Ishikawa (cell line): ENCODE measurements around the gene FSIP1.

Experiments
- CEBPB ChIP-seq: IDR thresholded peaks from 2 replicates; pipeline ENCODE4 v1.6.1; 2012
- CREB1 ChIP-seq: IDR thresholded peaks from 2 replicates; pipeline ENCODE4 v1.6.1; 2012; ENCODE audit warnings: low read depth
- EGR1 ChIP-seq: IDR thresholded peaks from 2 replicates; pipeline ENCODE4 v1.6.1; 2012
- EP300 ChIP-seq: IDR thresholded peaks from 2 replicates; pipeline ENCODE4 v1.6.1; 2012; ENCODE audit warnings: borderline replicate concordance
- FOXM1 ChIP-seq: IDR thresholded peaks from 2 replicates; pipeline ENCODE4 v1.6.1; 2012; ENCODE audit warnings: low read depth, borderline replicate concordance
- NFIC ChIP-seq: IDR thresholded peaks from 2 replicates; pipeline ENCODE4 v1.6.1; 2012
- RAD21 ChIP-seq: IDR thresholded peaks from 2 replicates; pipeline ENCODE4 v1.6.1; 2012; ENCODE audit warnings: low read depth
- TAF1 ChIP-seq: IDR thresholded peaks from 2 replicates; pipeline ENCODE4 v1.6.1; 2012; ENCODE audit warnings: low read depth, mild to moderate bottlenecking
- TCF12 ChIP-seq: IDR thresholded peaks from 2 replicates; pipeline ENCODE4 v1.6.1; 2012; ENCODE audit warnings: low read depth
- TEAD4 ChIP-seq: IDR thresholded peaks from 2 replicates; pipeline ENCODE4 v1.6.1; 2012
- YY1 ChIP-seq: IDR thresholded peaks from 2 replicates; pipeline ENCODE4 v1.6.1; 2012; ENCODE audit warnings: low read depth
- ZBTB7A ChIP-seq: IDR thresholded peaks from 2 replicates; pipeline ENCODE4 v1.6.1; 2012; ENCODE audit warnings: low read depth
- TF ChIP-seq, protein P1 (sequence below): IDR thresholded peaks from 2 replicates; pipeline ENCODE4 v1.6.1; 2012; ENCODE audit warnings: low read depth, mild to moderate bottlenecking
- TF ChIP-seq, protein P2 (sequence below): IDR thresholded peaks from 2 replicates; pipeline ENCODE4 v1.6.1; 2012
- TF ChIP-seq, protein P3 (sequence below): IDR thresholded peaks from 2 replicates; pipeline ENCODE4 v1.6.1; 2012

The FSIP1 gene

DNA sequence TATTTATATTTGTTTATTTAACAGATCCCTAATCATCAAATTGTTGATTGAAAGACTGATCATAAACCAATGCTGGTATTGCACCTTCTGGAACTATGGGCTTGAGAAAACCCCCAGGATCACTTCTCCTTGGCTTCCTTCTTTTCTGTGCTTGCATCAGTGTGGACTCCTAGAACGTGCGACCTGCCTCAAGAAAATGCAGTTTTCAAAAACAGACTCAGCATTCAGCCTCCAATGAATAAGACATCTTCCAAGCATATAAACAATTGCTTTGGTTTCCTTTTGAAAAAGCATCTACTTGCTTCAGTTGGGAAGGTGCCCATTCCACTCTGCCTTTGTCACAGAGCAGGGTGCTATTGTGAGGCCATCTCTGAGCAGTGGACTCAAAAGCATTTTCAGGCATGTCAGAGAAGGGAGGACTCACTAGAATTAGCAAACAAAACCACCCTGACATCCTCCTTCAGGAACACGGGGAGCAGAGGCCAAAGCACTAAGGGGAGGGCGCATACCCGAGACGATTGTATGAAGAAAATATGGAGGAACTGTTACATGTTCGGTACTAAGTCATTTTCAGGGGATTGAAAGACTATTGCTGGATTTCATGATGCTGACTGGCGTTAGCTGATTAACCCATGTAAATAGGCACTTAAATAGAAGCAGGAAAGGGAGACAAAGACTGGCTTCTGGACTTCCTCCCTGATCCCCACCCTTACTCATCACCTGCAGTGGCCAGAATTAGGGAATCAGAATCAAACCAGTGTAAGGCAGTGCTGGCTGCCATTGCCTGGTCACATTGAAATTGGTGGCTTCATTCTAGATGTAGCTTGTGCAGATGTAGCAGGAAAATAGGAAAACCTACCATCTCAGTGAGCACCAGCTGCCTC, 187.1 kb downstream of the FSIP1 start:
- no peak for TF ChIP-seq FOXM1
- no peak for TF ChIP-seq NFIC

DNA sequence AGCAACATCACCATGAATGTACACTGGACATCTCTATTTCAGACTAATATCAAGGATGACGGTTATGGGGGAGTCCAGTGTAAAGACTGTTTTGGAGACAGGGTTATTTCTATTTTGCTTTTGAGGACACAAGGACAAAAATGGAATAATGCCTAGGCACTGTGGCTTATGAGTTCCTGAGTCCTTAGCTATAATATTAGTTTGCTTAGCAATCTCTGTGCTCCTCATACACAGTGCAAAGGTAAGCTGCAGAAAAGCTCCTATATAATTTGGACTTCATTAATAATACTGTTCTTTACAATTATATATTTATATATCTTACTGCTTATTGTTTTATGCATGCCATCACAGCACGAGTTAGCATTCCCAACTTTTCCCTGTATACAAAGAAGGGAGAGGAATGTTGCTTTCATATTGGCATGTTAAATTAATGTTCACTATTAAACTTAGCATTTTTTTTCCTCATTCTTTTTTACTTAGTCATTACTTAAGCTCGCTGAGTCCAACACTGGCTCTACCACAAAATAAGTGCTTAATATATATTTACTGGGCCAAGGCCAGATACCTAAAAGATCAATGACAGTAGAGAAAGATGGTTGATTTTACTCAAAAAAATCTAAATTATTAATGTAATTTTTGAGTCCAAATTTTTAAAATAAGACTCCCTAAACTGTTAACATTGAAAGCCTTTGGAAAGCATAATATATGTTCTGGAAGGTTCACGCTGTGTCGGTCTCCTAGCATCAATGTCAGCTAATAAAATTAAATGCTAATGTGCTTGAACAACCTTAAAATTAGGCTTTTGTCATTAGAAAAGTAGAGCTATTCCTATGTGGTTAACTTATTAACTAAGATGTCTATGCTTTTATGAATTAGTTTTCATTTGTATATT, 187.9 kb downstream of the FSIP1 start:
- TF ChIP-seq TAF1, result no peak
- TF ChIP-seq, protein P1, sequence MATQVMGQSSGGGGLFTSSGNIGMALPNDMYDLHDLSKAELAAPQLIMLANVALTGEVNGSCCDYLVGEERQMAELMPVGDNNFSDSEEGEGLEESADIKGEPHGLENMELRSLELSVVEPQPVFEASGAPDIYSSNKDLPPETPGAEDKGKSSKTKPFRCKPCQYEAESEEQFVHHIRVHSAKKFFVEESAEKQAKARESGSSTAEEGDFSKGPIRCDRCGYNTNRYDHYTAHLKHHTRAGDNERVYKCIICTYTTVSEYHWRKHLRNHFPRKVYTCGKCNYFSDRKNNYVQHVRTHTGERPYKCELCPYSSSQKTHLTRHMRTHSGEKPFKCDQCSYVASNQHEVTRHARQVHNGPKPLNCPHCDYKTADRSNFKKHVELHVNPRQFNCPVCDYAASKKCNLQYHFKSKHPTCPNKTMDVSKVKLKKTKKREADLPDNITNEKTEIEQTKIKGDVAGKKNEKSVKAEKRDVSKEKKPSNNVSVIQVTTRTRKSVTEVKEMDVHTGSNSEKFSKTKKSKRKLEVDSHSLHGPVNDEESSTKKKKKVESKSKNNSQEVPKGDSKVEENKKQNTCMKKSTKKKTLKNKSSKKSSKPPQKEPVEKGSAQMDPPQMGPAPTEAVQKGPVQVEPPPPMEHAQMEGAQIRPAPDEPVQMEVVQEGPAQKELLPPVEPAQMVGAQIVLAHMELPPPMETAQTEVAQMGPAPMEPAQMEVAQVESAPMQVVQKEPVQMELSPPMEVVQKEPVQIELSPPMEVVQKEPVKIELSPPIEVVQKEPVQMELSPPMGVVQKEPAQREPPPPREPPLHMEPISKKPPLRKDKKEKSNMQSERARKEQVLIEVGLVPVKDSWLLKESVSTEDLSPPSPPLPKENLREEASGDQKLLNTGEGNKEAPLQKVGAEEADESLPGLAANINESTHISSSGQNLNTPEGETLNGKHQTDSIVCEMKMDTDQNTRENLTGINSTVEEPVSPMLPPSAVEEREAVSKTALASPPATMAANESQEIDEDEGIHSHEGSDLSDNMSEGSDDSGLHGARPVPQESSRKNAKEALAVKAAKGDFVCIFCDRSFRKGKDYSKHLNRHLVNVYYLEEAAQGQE, result no peak
- TF ChIP-seq, protein P2, sequence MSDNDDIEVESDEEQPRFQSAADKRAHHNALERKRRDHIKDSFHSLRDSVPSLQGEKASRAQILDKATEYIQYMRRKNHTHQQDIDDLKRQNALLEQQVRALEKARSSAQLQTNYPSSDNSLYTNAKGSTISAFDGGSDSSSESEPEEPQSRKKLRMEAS, result no peak
- no peak for TF ChIP-seq YY1
- no peak for TF ChIP-seq FOXM1
- no peak for TF ChIP-seq ZBTB7A
- no peak for TF ChIP-seq CEBPB
- no peak for TF ChIP-seq EGR1
- TF ChIP-seq CREB1, result no peak
- TF ChIP-seq RAD21, result no peak
- no peak; the same call in 1 of the 2 replicates for TF ChIP-seq TEAD4
- TF ChIP-seq EP300, result no peak
- TF ChIP-seq NFIC, result no peak
- TF ChIP-seq, protein P3, sequence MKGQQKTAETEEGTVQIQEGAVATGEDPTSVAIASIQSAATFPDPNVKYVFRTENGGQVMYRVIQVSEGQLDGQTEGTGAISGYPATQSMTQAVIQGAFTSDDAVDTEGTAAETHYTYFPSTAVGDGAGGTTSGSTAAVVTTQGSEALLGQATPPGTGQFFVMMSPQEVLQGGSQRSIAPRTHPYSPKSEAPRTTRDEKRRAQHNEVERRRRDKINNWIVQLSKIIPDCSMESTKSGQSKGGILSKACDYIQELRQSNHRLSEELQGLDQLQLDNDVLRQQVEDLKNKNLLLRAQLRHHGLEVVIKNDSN, result no peak
- no peak for TF ChIP-seq TCF12

DNA sequence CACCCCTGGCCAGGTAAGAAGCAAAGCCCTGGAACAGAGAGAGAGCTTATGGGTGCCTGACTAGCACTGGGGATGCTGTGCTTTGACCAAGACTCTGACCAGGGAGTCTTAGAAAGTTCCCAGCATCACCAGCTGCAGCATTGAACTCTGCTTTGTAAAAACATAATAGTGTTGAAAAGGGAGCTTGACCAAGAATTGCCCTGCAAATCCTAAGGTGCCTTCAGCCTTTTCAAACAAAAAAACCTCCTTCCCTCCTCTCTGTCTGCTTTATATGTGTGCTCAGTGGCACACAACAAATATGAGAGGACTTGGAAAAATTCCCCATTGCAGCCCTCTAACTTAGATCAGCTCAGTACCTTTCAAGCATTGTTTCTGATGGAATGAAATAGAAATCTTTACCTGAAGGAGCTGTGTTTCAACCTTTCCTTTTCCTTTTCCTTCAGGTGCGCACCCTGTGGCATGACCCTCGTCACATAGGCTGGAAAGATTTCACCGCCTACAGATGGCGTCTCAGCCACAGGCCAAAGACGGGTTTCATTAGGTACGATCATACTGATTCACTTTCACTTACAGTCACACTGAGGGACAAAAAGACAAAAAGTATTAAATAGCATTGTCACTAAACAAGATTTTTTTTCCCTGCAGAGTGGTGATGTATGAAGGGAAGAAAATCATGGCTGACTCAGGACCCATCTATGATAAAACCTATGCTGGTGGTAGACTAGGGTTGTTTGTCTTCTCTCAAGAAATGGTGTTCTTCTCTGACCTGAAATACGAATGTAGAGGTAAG, 188.8 kb downstream of the FSIP1 start:
- TF ChIP-seq, protein P1, result no peak
- TF ChIP-seq, protein P3, result no peak
- no peak for TF ChIP-seq CREB1
- TF ChIP-seq TAF1, result no peak
- TF ChIP-seq FOXM1, result no peak
- TF ChIP-seq TCF12, result no peak
- no peak for TF ChIP-seq EP300
- no peak for TF ChIP-seq YY1
- no peak for TF ChIP-seq CEBPB
- no peak for TF ChIP-seq EGR1
- TF ChIP-seq ZBTB7A, result no peak
- no peak for TF ChIP-seq RAD21

DNA sequence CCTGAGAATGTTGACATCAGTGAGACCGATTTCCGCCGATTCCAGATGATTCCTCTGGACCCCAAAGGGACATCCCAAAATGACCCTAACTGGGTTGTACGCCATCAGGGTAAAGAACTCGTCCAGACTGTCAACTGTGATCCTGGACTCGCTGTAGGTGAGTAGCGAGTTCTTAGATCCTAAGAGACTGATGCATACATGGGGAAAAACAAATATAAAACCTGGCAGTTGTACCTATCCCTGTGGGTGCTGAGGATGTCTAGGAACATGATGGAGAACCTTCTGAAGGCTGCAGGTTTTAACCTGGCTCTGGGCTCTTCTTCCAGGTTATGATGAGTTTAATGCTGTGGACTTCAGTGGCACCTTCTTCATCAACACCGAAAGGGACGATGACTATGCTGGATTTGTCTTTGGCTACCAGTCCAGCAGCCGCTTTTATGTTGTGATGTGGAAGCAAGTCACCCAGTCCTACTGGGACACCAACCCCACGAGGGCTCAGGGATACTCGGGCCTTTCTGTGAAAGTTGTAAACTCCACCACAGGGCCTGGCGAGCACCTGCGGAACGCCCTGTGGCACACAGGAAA, 189.5 kb downstream of the FSIP1 start:
- TF ChIP-seq, protein P1, result no peak
- TF ChIP-seq TEAD4 (no peak), TAF1 (no peak), YY1 (no peak), NFIC (no peak), EP300 (no peak), FOXM1 (no peak), TCF12 (no peak), ZBTB7A (no peak), CREB1 (no peak), EGR1 (no peak), RAD21 (no peak), CEBPB (no peak)
- TF ChIP-seq, protein P3, result no peak
- TF ChIP-seq, protein P2, result no peak
